HG03066 (cell line): ENCODE data around the gene ZNF260.
"Not testable (repeated sequence)": the region's sequence is repeated elsewhere in the genome, so short reads cannot be mapped to it uniquely, and the experiment has no call there.

Experiments used
- ATAC-seq: cut with Tn5 transposase; IDR thresholded peaks from one replicate; pipeline ENCODE4 v1.9.1; 2021; ENCODE audit warnings: low read depth; ENCODE audit not compliant: unreplicated experiment

Gene ZNF260

GRCh38 chr19:36490846-36491245, 37.2 kb downstream of the ZNF260 start:
- ATAC-seq: not testable (repeated sequence)

GRCh38 chr19:36489920-36490415, 38.1 kb downstream of the ZNF260 start:
- ATAC-seq: no peak

GRCh38 chr19:36489118-36489919, 38.8 kb downstream of the ZNF260 start, which contains the start of gene ZNF566:
Gene ZNF566 (minus strand): TSS chr19:36489561. CDS start chr19:36476557, 13,004 bp downstream.
- peak; percentile 91 for ATAC-seq

DNA sequence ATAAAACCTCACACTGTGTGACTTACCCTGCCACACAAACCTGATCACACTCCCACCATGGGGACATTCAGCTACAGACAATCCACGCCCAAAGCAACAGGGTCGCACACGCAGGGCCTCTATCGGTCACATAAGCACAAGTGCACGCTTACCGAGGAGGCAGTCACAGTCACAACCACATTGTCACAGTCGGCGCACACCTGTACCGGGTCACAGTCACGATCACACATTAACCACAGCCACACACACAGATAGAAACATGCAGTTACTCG, 39.3 kb downstream of the ZNF260 start:
- ATAC-seq: peak; percentile 24

DNA sequence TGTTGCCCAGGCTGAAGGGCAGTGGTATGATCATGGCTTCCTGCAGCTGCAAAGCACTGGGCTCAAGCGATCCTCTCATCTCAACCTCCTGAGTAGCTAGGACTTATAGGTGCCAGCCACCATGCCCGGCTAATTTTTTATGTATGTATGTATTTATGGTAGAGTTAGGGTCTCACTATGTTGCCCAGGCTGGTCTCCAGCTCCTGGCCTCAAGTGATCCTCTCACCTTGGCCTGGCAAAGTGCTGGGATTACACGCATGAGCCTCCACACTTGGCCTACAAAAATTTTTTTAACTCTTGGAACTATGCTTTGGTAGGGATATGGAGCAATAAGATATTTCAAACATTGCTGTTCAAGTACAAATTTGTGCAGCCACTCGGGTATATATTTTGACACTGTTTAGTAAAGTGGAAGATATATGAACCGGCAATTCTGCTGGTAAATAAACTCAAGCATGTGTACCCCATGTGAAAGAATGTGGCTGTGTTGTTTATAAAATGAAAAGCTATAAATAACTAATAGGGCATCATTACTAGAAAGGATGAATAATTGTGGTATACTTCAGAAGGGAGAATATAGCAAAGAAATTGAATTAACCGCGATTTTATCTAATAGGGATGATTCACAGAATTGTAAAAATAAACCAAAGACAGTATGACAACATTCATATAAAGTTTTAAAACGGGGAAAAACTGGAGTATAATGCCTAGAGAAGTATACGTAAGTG, 39.8 kb downstream of the ZNF260 start:
- no peak for ATAC-seq

GRCh38 chr19:36483653-36484052, 44.4 kb downstream of the ZNF260 start:
- ATAC-seq: no peak

DNA sequence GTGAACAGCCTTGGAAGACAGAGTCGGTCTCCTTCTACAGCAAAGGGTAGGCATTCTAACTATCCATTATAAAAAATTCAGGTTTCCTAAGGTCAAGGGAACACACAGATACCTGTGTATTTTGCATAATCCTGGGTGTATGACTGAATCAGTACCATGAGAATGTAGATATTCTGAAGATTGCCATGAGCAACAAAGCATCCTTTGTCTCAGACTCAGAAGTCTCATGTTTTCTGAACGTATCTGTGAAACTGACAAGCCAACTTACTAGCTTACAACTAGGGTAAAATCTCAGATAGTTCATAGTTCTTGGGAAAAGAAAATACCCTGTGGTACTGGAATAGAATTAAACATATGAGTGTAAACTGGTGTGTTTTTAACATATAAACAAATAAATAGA, 45.2 kb downstream of the ZNF260 start:
- ATAC-seq: no peak
